GM18502 (cell line): Measurements from ENCODE around the gene CLTRN.
"Not testable (repeated sequence)": the region's sequence is repeated elsewhere in the genome, so short reads cannot be mapped to it uniquely, and the experiment has no call there.

Source experiments
- ATAC-seq: cut with Tn5 transposase; IDR thresholded peaks from one replicate; pipeline ENCODE4 v1.9.1; 2021; ENCODE audit warnings: mild to moderate bottlenecking; ENCODE audit not compliant: unreplicated experiment, poor library complexity

CLTRN gene

GRCh38 chrX:15664487-15665444 is at the start of gene CLTRN:
TSS of gene CLTRN (minus strand) at chrX:15664805. CDS start at chrX:15664775, 30 bp downstream.
- no peak for ATAC-seq

GRCh38 chrX:15704273-15704672 is 39.7 kb upstream of the CLTRN start:
- not testable (repeated sequence) for ATAC-seq

GRCh38 chrX:15703809-15704208 is 39.2 kb upstream of the CLTRN start:
- ATAC-seq, result not testable (repeated sequence)

GRCh38 chrX:15702488-15703371 is 38.1 kb upstream of the CLTRN start:
- no peak for ATAC-seq

- no peak for ATAC-seq
Observed at GRCh38 chrX:15696516-15696915, 31.9 kb upstream of the CLTRN start.

GRCh38 chrX:15694941-15695451 is 30.4 kb upstream of the CLTRN start:
- ATAC-seq, result no peak

- ATAC-seq, result peak; percentile 91
Observed at GRCh38 chrX:15686818-15687685, 22.4 kb upstream of the CLTRN start.

GRCh38 chrX:15683193-15683592 is 18.6 kb upstream of the CLTRN start:
- ATAC-seq, result no peak

- no peak for ATAC-seq
Observed at GRCh38 chrX:15681433-15681832, 16.8 kb upstream of the CLTRN start.

GRCh38 chrX:15680401-15680800 is 15.8 kb upstream of the CLTRN start:
- ATAC-seq, result no peak

GRCh38 chrX:15679246-15679645 is 14.6 kb upstream of the CLTRN start:
- ATAC-seq, result no peak

GRCh38 chrX:15678339-15678738 is 13.7 kb upstream of the CLTRN start:
- ATAC-seq, result no peak

- ATAC-seq, result no peak
Observed at GRCh38 chrX:15676886-15677285, 12.3 kb upstream of the CLTRN start.

GRCh38 chrX:15675490-15675921 is 10.9 kb upstream of the CLTRN start:
- ATAC-seq, result peak; percentile 71

- ATAC-seq, result peak; percentile 83
Observed at GRCh38 chrX:15674841-15675489, 10.4 kb upstream of the CLTRN start.

- ATAC-seq, result peak; percentile 0
Observed at GRCh38 chrX:15674514-15674840, 9.9 kb upstream of the CLTRN start.

- ATAC-seq, result no peak
Observed at GRCh38 chrX:15673970-15674369, 9.4 kb upstream of the CLTRN start.

- ATAC-seq, result no peak
Observed at GRCh38 chrX:15672881-15673280, 8.3 kb upstream of the CLTRN start.

- no peak for ATAC-seq
Observed at GRCh38 chrX:15663439-15663838, 1.2 kb downstream of the CLTRN start.
